Testis (tissue), 3 donors: ENCODE data around the gene CDK13. TPM values are rescaled to one million over a fixed set of nuclear protein-coding genes. Genes with fewer than 3 reads are reported as not detected.

Experiments
- DNase-seq: peaks from one replicate; pipeline ENCODE4 v3.0.0-alpha.2; 2019
- H3K27ac ChIP-seq, 2 donors: fragments of 200-600 bp; sonication (generic); one replicate each; pipeline ENCODE4 v1.5.1; 2019
- H3K27me3 ChIP-seq: fragments of 200-600 bp; sonication (generic); one replicate; pipeline ENCODE4 v1.5.1; 2019
- H3K36me3 ChIP-seq: fragments of 200-600 bp; sonication (generic); one replicate; pipeline ENCODE4 v1.5.1; 2017; ENCODE audit warnings: low read depth; ENCODE audit errors: missing control alignments
- H3K4me1 ChIP-seq: fragments of 200-600 bp; sonication (generic); one replicate; pipeline ENCODE4 v1.5.1; 2019
- H3K4me3 ChIP-seq, 2 donors: fragments of 200-600 bp; sonication (generic); one replicate each; pipeline ENCODE4 v1.5.1; 2017 to 2019
- H3K9me3 ChIP-seq: fragments of 200-600 bp; sonication (generic); one replicate; pipeline ENCODE4 v1.5.1; 2017
- CTCF ChIP-seq, 3 experiments: fragments of 450-650 bp in 2 of 3; fragments of 200-600 bp in 1 of 3; sonication (generic) in 1 of 3; IDR thresholded peaks; one replicate each; pipeline ENCODE4 v1.5.1; 2016 to 2019; ENCODE audit warnings: antibody characterized with exemption in 3 of 3, mild to moderate bottlenecking in 2 of 3, moderate library complexity in 1 of 3
- POLR2A ChIP-seq: fragments of 450-650 bp; IDR thresholded peaks from one replicate; pipeline ENCODE4 v1.6.1; 2017; ENCODE audit warnings: antibody characterized with exemption, mild to moderate bottlenecking, moderate library complexity
- WGBS, 2 donors: methylation state at CpG; one replicate each; pipeline ENCODE4 v1.1.5; 2018; 5-methylcytosine and 5-hydroxymethylcytosine counted together
- intact Hi-C: fragments of 100-400 bp; cut with DNase I; formaldehyde crosslinking; loops from one replicate; pipeline ENCODE4 v1.15.1; 2023; ENCODE audit warnings: low total_unique reads
- polyA plus RNA-seq: library from polyadenylated mRNA; stranded (reverse); fragments of 350-450 nt; fragmentation: Illumina TruSeq; extraction: RNeasy Lipid Tissue Mini Kit (QIAGEN cat#74804); gene quantifications from one replicate; pipeline ENCODE4 v1.2.3, GENCODE V29; 2014; ENCODE audit warnings: low read depth, low replicate concordance; ENCODE audit not compliant: insufficient read depth
- total RNA-seq, 2 donors: library from RNA; depleted of rRNA; stranded (reverse); fragments of >200 nt; gene quantifications; one replicate each; pipeline ENCODE4 v1.2.3, GENCODE V29; 2016

Gene CDK13
- total and polyA plus RNA-seq, 3 donors from 2014 or later, result 55.1 to 140 (median 134) TPM

- Histone ChIP-seq H3K27me3 (no peaks in the 10 kb centered on the region), H3K9me3 (no peaks in the 10 kb centered on the region), H3K36me3 (no peaks in the 10 kb centered on the region), H3K4me1 (no peaks in the 10 kb centered on the region), H3K4me3 (no peak overlapping the region), H3K27ac (no peak overlapping the region)
- intact Hi-C loops, result no loop called here
- no peak for DNase-seq
- TF ChIP-seq CTCF (IDR thresholded peaks at IDR 0.05) (no peak), POLR2A (no peak)
- whole genome bisulfite sequencing, 2 donors, result 93 to 94% methylated on average over 4 of the region's 4 CpGs
These were observed 35.4 kb downstream of the CDK13 start for GRCh38 chr7:39985398-39985918.

DNA sequence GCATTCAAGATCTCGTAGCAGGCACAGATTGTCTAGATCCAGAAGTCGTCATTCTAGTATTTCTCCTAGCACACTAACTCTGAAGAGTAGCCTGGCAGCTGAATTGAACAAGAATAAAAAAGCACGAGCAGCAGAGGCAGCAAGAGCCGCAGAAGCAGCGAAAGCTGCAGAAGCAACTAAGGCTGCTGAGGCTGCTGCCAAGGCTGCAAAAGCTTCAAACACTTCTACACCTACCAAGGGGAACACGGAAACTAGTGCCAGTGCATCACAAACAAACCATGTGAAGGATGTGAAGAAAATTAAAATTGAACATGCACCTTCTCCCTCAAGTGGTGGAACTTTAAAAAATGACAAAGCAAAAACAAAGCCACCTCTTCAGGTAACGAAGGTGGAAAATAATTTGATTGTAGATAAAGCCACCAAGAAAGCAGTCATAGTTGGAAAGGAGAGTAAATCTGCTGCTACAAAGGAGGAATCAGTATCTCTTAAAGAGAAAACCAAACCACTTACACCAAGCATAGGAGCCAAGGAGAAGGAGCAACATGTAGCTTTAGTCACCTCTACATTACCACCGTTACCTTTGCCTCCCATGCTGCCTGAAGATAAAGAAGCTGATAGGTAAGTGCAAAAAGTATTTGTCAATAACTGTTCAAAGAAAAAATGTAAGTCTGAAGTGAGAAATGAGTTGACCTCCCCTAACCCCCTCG lies 37.7 kb downstream of the CDK13 start:
- no peaks in the 10 kb centered on the region for H3K4me1 ChIP-seq
- 73 to 74% methylated on average over 9 of the region's 9 CpGs for WGBS, 2 donors
- no peaks in the 10 kb centered on the region for H3K9me3 ChIP-seq
- no peak for DNase-seq
- H3K27me3 ChIP-seq, result no peaks in the 10 kb centered on the region
- no peaks in the 10 kb centered on the region for H3K36me3 ChIP-seq
- H3K27ac ChIP-seq, result no peak overlapping the region
- intact Hi-C loops, result no loop called here
- TF ChIP-seq POLR2A, result no peak
- TF ChIP-seq CTCF (IDR thresholded peaks at IDR 0.05), result no peak
- H3K4me3 ChIP-seq, result no peak overlapping the region

DNA sequence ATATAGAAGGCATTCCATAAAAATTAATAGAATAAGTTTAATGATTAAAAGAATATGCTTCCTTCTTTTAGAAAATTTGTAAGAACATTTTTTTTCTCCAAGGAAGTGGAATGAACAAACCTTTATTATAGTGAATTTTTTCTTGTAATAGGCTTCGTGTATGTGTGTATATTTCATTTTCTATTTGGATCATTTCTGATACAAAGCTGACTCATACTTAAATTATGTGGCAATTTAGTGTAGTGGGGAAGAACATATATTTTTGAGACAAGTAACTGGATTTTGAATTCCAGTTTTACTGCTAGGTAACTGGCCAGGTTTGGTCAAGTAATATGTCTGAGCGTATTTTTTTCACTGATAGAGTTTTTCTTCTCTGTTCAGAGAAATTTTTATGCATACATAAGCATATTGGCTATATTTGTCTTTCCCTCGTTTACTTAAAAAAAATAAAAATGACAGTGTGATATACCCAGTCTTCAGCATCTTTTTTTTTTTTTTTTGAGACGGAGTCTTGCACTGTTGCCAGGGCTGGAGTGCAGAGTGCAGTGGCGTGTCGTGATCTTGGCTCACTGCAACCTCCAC lies 50.8 kb downstream of the CDK13 start:
- 91 to 93% methylated on average over 6 of the region's 6 CpGs for WGBS, 2 donors
- Histone ChIP-seq H3K36me3 (no peaks in the 10 kb centered on the region), H3K27me3 (no peaks in the 10 kb centered on the region), H3K27ac (no peak overlapping the region), H3K9me3 (no peaks in the 10 kb centered on the region), H3K4me1 (no peaks in the 10 kb centered on the region), H3K4me3 (no peak overlapping the region)
- TF ChIP-seq CTCF (IDR thresholded peaks at IDR 0.05) (no peak), POLR2A (no peak)
- intact Hi-C loops, result no loop called here
- DNase-seq, result no peak

DNA sequence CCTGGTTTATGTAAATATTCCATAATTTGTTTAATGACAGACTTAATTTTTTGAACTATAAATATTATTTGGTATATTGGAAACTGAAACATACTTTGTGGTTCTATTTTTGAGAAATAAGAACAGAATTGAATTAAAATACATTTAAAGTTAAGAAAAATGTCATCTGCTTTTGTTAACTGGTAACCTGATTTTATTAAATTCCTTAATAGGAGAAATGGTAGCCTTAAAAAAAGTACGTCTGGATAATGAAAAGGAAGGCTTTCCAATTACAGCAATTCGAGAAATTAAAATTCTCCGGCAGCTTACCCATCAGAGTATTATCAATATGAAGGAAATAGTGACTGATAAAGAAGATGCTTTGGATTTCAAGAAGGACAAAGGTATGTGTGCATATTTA lies 51.6 kb downstream of the CDK13 start:
- no peaks in the 10 kb centered on the region for H3K4me1 ChIP-seq
- no peaks in the 10 kb centered on the region for H3K27me3 ChIP-seq
- 92 to 99% methylated on average over 3 of the region's 3 CpGs for WGBS, 2 donors
- intact Hi-C loops, result no loop called here
- H3K27ac ChIP-seq, result no peak overlapping the region
- DNase-seq, result no peak
- H3K4me3 ChIP-seq, result no peak overlapping the region
- no peaks in the 10 kb centered on the region for H3K36me3 ChIP-seq
- H3K9me3 ChIP-seq, result no peaks in the 10 kb centered on the region
- TF ChIP-seq POLR2A (no peak), CTCF (IDR thresholded peaks at IDR 0.05) (no peak)
